Neutrophil (primary cell): ENCODE measurements around the gene ECSCR.

Experiments used
- H3K27ac ChIP-seq: fragments of 200-600 bp; sonication (generic); 2 replicates; pipeline ENCODE4 v1.5.1; 2016; ENCODE audit warnings: mild to moderate bottlenecking, moderate library complexity
- H3K27me3 ChIP-seq: fragments of 200-600 bp; sonication (generic); 2 replicates; pipeline ENCODE4 v1.6.0; 2016; ENCODE audit warnings: mild to moderate bottlenecking
- H3K36me3 ChIP-seq: fragments of 200-600 bp; sonication (generic); 2 replicates; pipeline ENCODE4 v1.5.1; 2017
- H3K4me1 ChIP-seq, 2 experiments: fragments of 200-600 bp in 1 of 2; sonication (generic) in 1 of 2; 1 replicate in 1 of 2; 2 replicates in 1 of 2; pipeline versions ENCODE4 v1.5.1 to v1.6.1; 2013 to 2016; ENCODE audit warnings: low read depth in 1 of 2, low read length in 1 of 2, mild to moderate bottlenecking in 1 of 2, moderate library complexity in 1 of 2; ENCODE audit not compliant: control insufficient read depth in 1 of 2, insufficient read depth in 1 of 2
- H3K4me3 ChIP-seq, 2 experiments: fragments of 200-600 bp in 1 of 2; sonication (generic) in 1 of 2; 1 replicate in 1 of 2; 2 replicates in 1 of 2; pipeline ENCODE4 v1.5.1; 2013 to 2016; ENCODE audit warnings: low read depth in 1 of 2, low read length in 1 of 2, mild to moderate bottlenecking in 1 of 2, moderate library complexity in 1 of 2
- H3K9me3 ChIP-seq: fragments of 200-600 bp; sonication (generic); 2 replicates; pipeline ENCODE4 v1.5.1; 2016
- CTCF ChIP-seq: fragments of 200-600 bp; sonication (generic); IDR thresholded peaks from 2 replicates; pipeline ENCODE4 v1.5.1; 2016; ENCODE audit warnings: antibody characterized with exemption

The ECSCR gene

DNA sequence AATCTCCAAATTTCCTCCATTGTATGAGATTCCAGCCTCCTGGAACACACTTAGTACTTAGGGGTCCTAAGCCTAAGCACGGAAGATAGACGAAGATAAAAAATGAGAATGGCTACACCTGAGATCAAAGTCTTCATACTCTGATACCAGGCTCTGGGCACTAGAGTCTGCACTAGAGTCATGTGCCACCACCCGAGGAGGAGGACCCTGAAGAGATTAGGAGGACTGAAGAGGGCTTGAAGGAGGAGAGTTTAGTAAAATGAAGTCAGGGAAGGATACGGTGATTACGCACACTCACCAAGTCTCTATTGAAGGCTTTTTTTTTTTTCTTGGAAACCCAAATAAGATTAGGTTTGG lies 58.1 kb downstream of the ECSCR start:
- TF ChIP-seq CTCF: no peak
- Histone ChIP-seq H3K27me3 (no peaks in the 10 kb centered on the region), H3K36me3 (no peaks in the 10 kb centered on the region), H3K9me3 (no peaks in the 10 kb centered on the region), H3K27ac (peak overlapping the region; percentile 92), H3K4me1 (peaks cover 14 to 16% of the 10 kb centered on the region in 2 experiments), H3K4me3 (peak overlapping the region; percentile 70 to 91)

GRCh38 chr5:139403787-139404483 lies 58.6 kb downstream of the ECSCR start, which contains the start of gene SPATA24:
Gene SPATA24, minus strand, starts transcription at chr5:139404089. Its CDS starts 29 bp downstream, at chr5:139404060.
- no peak for TF ChIP-seq CTCF

GRCh38 chr5:139403418-139403786 lies 59.1 kb downstream of the ECSCR start:
- H3K4me3 ChIP-seq: peak overlapping the region; percentile 70 to 91
- H3K4me1 ChIP-seq: peaks cover 14 to 16% of the 10 kb centered on the region in 2 experiments
- no peaks in the 10 kb centered on the region for H3K36me3 ChIP-seq
- no peak for TF ChIP-seq CTCF
- no peaks in the 10 kb centered on the region for H3K9me3 ChIP-seq
- H3K27ac ChIP-seq: peak overlapping the region; percentile 92
- no peaks in the 10 kb centered on the region for H3K27me3 ChIP-seq

More at GRCh38 chr5:139403787-139404483, 58.6 kb downstream of the ECSCR start, which contains the start of gene SPATA24:
- no peaks in the 10 kb centered on the region for H3K9me3 ChIP-seq
- H3K4me3 ChIP-seq: peak within 1 kb of the TSS; percentile 70 to 91
- H3K27ac ChIP-seq: peak within 1 kb of the TSS; percentile 92
- H3K36me3 ChIP-seq: no peaks in the 10 kb centered on the region
- H3K4me1 ChIP-seq: peaks cover 14 to 16% of the 10 kb centered on the region in 2 experiments
- no peaks in the 10 kb centered on the region for H3K27me3 ChIP-seq

DNA sequence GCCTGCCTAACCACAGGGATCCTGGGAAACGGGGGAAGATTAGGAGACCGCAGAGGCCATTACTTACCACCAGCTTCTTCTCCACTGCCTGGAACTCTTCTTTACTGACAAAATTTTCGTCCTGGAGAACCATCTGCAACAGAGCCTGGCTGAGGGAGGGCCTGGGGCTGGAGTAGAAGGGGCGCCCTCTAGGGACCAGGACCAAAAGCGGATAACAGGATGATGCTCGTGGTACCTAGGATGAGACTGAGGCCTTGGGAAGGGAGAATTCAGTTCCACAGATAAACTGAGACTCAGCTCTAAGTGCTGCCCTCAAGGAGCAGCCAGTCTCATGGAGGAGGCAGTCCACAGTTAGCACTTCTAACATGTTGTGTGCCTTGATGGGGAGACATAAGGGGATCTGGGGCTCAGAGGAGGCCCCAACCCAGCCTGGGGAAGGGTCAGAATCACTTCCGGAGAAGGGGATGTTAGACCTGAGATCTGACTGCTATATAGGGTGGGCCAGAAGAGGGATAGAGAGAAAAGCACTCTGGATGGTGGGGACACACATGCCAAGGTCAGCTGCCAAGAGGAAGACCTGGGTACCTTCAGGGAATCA lies 59.9 kb downstream of the ECSCR start:
- Histone ChIP-seq H3K27me3 (no peaks in the 10 kb centered on the region), H3K9me3 (no peaks in the 10 kb centered on the region), H3K4me1 (peaks cover 14 to 16% of the 10 kb centered on the region in 2 experiments), H3K36me3 (no peaks in the 10 kb centered on the region), H3K27ac (peak overlapping the region; percentile 92), H3K4me3 (no peak overlapping the region)
- TF ChIP-seq CTCF: peak; percentile 26

DNA sequence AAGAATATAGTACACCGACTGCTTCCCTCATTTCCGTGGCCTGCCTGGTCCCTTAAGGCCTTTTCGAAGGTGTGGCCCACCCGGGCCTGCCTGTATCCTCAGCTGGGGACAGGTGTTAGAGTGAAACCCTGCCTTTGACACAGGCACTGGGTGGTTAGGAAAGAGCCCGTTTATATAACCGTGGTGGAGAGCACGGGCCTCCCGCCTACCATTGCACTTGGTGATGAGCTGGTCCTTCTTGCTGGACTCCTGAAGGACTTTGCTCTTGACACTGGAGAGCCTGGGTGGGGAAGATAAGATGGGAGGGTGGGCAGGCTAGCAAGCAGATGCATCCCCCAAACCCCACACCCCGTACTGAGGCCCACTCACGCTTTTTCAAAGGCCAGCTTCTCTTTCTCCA lies 61.0 kb downstream of the ECSCR start:
- H3K4me1 ChIP-seq: peaks cover 14 to 16% of the 10 kb centered on the region in 2 experiments
- H3K36me3 ChIP-seq: no peaks in the 10 kb centered on the region
- H3K4me3 ChIP-seq: no peak overlapping the region
- TF ChIP-seq CTCF: no peak
- no peaks in the 10 kb centered on the region for H3K27me3 ChIP-seq
- H3K27ac ChIP-seq: no peak overlapping the region
- no peaks in the 10 kb centered on the region for H3K9me3 ChIP-seq
